NOMO-1 treated with dmso at 0.1 percent for 144 hours (cell line): ENCODE data around the gene ZC3HAV1.
"Not testable (repeated sequence)": the region's sequence is repeated elsewhere in the genome, so short reads cannot be mapped to it uniquely, and the experiment has no call there.

ENCODE experiments used
- DNase-seq: peaks from one replicate; lab custom pipeline; 2025; ENCODE audit not compliant: unreplicated experiment; lab: John Stamatoyannopoulos, UW

Gene ZC3HAV1

DNA sequence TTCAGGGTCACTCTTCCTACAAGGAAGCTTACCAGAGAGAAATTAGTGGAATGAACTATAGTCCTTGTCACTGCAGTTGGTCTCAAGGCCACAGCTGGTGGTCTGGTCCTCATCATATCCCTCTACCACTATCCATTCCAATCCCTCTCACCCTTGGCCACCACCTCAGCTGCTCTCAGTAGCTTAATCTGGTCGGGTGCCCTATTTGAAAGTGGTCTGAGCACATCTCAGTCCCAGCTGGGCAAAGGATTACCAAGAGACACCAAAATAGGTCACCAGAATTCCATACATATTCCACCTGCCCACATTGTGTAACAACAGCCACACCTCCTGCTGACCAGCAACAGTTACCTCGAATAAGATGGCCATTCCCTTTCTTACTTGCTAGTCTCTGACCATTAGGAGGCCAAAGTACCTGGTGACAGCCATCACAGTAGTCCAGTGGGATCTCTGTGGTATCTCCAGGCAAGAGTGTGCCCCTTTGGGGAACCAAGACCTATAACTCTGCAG is 3.3 kb upstream of the ZC3HAV1 start:
- no peak for DNase-seq

DNA sequence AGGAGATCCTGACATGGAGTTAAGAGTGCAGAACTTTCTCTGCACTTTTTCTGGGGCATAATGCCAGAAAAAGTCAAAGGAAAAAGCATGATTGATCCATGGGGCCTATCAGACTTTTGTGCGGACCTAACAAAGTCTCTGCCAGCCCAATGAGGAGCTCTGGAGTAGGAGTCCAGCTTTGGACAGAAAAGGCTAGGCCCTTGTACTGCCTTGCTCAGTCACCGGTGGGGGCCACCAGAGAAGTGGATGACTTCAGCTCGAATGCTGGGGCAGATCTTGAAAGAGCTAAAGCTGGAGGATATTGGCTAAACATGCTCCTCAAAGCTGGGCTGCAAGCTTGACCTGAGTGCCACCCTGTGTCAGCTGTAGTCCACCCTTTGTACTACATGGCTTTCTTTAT is 2.8 kb upstream of the ZC3HAV1 start:
- no peak for DNase-seq

DNA sequence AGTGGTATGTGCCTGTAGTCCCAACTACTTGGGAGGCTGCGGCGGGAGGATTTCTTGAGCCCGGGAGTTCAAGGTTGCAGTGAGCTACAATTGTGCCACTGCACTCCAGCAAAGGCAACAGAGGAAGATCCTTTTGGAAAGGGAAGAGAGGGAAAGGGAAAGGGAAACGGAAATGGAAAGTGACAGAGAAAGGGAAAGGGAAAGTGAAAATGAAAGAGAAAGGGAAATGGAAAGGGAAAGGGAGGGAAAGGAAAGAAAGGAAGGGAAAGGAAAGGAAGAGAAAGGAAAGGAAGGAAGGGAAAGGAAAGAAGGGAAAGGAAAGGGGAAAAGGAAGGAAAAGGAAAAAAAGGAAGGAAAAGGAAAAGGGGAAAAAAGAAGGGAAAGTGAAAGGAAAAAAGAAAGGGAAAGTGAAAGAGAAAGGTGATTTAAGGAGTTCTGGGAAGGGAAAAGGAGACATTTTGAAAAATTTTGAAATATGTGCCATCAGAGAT is 2.3 kb upstream of the ZC3HAV1 start:
- DNase-seq: no peak

DNA sequence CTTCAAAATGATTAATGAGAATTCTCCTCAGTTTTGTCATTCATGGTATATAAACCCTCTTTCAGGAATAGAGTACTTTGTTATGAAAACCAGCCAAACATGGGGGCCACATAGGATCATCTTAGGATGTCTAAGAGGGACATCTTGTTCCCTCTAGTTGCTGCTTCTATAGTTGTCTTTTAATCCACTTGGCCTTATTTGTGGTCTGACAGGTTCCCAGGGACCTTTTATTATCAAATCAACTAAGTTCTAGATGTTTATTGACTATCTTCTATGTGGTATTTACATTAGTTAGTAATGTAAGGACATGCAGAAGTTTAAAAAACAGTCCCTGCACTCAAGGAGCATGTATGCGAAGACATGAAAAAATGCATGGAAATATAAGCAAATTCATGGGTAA is 1.6 kb upstream of the ZC3HAV1 start:
- no peak for DNase-seq

DNA sequence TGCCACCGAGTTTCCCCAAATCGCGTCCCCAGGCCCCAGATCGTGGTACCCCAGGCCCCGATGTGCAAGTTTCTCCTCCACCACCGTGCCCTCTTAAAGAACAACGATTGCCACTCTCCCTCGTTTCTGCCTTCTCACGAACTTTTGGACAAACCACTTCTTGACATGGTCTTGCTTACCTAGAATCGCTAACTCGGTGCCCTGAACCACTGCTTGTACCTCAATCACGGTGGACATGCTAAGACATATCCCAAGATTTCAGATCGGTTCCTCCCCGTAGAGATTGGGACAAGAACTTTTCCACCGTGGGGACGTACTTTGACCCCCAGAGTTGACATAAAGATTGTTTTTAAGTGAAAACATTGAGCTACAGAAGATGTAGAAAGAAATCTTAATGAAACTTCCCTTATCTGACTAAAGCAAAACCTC is 477 bp upstream of the ZC3HAV1 start:
- DNase-seq: no peak

DNA sequence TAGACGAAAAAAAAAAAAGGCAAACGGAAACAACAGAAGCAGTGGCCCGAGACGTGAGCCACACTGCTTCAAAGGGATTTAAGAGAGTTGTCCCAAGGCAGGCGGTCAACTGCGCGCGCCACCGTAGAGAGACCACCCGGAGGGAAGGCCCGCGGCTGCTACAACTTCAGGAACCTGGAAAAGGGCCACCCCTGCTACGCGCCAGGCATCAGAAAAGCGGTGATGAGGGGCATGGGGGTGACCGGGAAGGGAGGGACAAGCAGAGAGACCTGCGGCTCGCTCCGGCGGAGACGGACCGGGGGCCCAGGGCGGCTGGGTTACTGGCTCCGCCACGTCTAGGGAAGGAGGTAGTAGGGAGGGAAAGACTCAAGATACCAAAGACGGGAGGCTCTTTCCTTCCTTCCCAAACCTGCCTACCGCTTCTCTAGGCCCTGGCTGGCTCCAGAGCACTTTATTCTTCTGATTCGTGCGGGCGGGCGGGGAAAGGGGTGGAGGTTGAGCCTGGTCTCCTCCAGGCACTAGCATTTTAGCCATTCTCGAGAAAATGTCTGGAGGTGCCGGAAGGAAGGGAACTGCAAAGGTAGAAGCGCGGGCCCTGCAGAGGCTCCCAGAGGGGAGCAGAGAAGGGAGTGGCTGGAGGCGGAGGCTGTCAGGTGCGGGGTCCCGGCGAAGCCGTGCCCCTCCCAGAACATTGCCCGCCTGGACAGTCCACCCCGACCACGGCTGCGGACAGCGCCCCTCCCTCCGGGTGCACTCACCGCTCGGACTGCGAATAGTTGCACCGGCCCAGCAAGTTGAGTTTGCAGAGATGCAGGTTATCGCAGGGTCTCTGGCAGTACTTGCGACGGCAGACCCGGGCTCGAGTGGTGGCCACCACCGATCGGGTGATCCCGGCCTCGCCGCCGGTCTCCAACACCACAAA is 993 bp downstream of the ZC3HAV1 start:
- no peak for DNase-seq

DNA sequence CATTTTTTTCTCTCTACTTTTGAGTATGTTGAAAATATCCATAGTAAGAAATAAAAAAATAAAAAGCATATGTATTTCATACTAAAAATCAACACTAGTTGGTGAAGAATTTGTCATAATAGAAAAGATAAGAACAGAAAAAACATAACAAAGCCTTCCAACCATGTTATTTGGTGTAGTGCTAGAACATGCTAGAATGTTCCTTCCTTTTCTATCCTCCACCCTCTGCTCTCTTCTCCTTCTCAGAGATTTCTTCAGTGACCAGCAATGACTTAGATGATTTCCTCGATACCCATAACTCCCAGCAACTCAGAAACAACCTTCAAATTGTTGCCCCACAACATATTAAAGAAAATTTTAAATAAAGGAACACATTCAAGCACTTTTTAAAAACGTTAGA is 2.6 kb downstream of the ZC3HAV1 start:
- DNase-seq: no peak

DNA sequence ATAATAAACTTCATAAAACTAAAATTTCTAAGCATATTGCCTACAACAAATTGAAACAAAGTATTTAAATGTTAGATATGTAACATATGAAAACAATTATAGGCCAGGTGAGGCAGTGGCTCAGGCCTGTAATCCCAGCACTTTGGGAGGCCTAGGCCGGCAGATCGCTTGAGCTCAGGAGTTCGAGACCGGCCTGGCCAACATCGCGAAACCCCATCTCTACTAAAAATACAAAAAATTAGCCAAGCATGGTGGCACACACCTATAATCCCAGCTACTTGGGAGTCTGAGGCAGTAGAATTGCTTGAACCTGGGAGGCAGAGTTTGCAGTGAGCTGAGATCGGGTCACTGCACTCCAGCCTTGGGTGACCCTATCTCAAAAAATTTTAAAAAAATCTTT is 3.3 kb downstream of the ZC3HAV1 start:
- DNase-seq: not testable (repeated sequence)

DNA sequence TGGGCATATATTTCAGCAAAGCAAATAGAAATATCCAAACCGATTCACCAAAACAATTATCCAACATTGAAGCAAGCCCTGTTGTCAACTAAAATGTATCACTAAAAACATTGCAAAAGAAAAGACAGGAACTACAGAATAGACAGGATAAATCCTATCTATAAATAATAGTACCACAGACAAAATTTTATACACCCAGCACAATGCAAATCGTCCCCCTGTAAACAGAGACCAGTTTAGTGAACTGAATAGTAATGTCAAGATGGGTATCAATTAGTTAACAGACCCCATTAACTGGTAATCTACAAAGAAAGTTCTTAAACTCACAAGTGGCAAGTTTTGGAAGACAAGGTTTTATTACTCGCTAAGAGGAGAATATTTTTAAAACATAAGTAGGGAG is 4.0 kb downstream of the ZC3HAV1 start:
- DNase-seq: no peak

DNA sequence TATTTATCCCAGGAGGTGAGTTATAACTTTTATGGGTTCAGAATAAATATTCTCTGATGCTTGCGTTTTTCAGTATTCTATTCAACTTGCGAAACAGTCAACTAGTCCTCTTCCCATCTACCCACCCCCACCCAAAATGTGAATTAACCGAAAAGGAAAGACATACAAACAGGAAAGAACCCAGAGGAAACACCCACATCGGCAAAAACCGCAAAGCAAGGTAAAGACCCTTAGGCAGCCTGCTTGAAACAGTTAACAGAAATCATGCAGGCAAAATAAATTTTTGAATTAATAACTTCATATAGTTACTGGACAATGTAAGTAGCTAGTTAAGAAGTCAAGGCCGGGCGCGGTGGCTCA is 5.4 kb downstream of the ZC3HAV1 start:
- DNase-seq: no peak

DNA sequence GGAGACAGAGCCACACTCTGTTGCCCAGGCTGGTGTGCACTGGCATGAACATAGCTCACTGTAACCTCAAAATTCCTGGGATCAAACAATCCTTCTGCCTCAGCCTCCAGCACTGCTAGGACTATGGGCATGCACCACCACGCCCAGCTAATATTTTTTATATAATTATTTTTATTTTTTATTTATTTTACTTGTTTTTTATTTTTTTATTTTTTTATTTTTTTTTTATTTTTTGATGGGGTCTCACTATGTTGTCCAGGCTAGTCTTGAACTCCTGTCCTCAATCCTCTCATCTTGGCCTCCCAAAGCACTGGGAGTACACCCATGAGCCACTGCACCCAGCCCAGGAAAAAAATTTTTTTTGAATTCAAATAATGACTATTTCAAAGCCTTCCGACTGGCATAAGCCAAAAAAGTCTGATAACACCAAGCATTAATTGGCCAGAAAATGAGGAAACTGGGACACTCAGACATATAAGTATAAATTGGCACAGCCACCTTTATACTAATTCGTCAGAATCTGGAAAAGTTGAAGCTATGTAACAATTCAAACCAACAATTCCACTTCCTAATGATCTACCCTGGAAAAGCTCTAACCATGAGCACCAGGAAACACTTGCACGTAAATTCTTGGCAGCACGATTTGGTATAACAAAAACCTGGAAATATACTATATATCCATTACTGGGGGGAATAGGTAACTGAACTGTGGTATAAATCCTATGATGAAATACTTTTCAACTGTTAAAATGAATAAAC is 6.3 kb downstream of the ZC3HAV1 start:
- DNase-seq: no peak

DNA sequence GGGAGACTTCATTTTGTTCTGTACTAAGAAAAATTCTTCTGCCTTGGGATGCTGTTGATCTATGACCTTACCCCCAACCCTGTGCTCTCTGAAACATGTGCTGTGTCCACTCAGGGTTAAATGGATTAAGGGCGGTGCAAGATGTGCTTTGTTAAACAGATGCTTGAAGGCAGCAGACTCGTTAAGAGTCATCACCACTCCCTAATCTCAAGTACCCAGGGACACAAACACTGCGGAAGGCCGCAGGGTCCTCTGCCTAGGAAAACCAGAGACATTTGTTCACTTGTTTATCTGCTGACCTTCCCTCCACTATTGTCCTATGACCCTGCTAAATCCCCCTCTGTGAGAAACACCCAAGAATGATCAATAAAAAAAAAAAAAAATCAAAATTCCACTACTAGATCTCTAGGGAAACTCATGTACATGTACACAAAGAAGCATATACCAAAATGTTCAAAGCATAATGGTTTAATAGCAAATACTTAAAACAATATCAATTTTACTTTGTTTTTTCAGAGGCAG is 7.8 kb downstream of the ZC3HAV1 start:
- DNase-seq: not testable (repeated sequence)

DNA sequence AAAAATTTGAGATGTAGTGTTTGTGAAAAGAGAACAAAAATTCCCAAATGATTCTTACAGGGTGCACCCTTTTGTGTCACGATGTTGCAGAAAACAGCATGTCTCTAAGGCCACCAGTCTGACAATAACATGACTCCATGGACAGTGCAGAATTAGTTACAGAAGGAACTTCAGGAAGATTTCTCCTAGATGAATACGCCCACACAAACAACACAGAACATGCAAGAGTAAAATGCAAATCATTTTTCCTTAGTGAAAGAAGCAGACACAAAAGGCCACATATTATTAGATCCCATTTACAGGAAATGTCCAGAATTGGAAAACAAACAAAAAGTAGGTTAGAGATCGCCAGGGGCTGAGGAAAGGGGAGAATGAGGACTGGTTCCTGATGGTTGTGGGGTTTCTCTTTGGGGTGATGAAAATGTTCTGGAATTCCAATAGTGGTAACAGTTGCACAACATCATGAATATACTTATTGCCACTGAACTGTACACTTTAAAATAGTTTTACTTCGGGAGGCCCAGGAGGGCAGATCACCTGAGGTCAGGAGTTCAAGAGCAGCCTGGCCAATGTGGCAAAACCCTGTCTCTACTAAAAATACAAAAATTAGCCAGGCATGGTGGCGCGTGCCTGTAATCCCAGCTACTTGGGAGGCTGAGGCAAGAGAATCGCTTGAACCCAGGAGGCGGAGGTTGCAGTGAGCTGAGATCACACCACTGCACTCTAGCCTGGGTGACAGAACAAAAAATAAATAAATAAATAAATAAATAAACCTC is 10.2 kb downstream of the ZC3HAV1 start:
- DNase-seq: no peak

DNA sequence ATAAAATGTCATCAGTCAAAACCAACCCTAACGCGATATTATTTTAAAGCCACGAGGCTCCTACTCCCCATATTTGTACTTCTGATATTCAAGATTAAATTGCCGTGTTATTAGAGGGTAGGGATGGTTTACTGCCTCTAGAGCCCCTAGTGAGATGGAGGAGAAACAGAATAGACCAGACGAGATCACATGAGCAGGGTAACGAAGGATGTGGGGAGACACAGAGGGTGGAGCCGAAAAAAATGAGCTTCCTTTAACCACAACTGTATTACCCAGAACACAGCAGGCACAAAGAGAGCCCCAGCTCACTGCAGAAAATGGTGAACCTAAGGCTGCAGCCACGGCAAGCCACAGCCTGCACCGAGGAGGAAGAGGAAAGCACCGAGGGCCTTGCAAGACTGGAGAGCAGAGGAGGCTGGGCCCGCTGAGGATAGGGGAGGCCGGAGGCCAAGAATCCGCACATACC is 14.3 kb downstream of the ZC3HAV1 start:
- peak; percentile 31 for DNase-seq

DNA sequence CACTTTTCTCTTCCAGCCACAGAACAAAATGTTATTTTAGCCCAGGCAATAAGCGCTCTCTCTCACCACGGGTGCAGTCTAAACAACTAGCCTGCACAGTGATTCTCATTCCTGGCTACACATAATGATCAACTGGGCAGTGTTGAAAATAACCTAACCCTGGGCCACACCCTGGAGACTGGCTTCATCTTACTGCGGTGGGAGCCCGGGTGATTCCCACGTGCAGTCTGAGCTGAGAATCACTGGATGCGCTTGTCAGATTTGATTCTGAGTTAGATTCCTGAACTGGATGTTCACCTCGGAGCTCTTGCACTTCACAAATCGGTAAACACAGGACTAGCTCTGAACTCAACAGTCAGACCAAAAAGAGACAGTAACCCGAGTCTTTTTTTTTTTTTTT is 14.9 kb downstream of the ZC3HAV1 start:
- DNase-seq: no peak

DNA sequence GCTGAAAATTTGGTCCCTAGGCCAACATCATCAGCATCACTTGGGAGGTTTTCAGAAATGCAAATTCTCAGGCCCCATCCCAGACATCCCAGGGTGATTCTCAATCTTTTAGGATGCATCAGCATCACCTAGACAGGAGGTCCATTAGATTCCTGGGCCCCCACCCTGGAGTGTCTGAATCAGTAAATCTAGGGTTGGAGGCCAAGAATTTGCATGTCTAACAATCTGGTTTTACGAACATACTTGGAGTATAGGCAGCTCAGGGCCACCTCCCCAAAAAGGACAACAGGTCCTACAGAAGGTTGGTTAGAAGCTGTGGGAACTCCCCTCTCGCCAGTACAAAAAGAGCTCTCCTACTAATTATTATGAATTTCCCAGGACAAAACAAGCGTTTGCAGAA is 15.5 kb downstream of the ZC3HAV1 start:
- DNase-seq: no peak

DNA sequence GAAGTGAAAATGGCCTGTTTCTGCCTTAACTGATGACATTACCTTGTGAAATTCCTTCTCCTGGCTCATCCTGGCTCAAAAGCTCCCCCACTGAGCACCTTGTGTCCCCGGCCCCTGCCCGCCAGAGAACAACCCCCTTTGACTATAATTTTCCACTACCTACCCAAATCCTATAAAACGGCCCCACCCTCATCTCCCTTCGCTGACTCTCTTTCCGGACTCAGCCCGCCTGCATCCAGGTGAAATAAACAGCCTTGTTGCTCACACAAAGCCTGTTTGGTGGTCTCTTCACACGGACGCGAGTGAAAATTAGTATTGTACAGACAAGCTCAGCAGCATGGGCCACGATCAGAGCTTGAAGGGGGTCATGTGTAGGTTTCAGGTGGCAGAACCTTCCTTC is 16.0 kb downstream of the ZC3HAV1 start:
- DNase-seq: not testable (repeated sequence)

DNA sequence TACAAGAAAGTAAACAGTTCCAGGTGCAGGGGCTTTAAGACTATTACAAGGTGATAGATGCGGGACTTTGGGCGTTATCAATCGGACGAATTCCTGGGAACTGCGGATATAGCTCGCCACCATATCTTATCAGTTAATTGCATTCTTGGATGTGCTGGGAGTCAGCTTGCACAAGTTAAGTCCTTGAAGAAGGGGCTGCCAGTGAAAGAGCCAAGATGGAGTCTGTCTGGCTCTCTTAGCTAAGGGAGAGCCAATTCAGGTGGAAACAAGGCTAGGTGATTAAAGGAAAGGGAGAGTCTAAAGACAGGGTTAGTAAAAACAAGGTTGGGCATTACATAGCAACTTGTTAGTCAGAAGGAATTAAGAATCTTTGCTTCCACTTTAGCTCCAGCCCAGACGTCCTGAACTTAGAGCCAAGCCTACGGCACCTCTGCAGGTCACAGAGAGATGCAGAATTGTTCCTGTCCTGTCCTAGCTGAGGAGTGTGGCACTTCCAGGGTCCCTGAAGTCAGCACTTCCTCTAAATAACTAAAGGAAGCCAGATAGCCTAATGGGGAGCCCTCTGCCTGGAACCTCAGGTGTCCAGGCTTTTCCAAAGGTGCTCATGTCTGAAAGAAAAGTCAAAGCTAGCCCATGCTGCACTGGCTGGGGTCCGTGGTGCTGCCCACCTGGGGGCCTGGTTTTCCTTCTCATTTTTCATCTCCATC is 17.3 kb downstream of the ZC3HAV1 start:
- no peak for DNase-seq

DNA sequence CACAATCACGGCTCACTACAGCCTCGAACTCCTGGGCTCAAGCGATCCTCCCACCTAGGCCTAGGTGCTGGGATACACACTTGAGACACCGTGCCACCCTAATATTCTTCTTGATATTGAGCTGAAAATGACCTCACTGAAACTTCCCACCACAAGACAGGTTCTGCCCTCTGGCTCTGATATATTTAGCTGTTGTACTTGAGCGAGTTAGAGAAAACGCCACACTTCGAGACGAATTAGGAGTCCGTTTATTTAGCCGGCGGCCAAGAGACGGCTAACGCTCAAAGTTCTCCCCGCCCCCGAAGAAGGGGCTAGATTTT is 17.9 kb downstream of the ZC3HAV1 start:
- DNase-seq: no peak

DNA sequence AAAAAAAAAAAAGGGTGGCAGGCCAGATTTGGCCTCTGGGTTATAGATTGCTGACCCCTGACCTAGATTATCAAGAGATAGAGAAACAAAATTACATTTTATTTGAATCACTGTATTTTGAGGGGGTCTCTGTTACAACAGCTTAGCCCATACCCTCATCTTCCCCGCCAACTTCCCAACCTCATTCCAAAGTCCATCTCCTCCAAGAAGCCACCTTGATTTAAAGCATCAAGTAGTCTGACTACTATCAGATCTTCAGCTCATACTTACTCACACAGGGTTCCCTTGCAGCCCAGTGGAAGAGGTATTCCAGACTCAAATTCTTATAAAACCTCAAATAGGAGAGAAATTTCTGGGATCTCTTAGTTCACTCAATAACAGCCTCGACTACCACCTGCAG is 20.4 kb downstream of the ZC3HAV1 start:
- no peak for DNase-seq
